ENCODE measurements around the gene COX6B2.

- no peak for TF ChIP-seq POLR2AphosphoS5 (IDR thresholded peaks at IDR 0.05)
- TF ChIP-seq CTCF (IDR thresholded peaks at IDR 0.05), result no peak
These were observed 29.8 kb upstream of the COX6B2 start, which contains the start of gene TMEM238 for GRCh38 chr19:55384131-55384919.
